GM12865 (cell line): Measurements from ENCODE around the gene NNMT.

Experiments
- DNase-seq: peaks from one replicate; pipeline ENCODE4 v3.0.0; 2010; ENCODE audit warnings: low read depth
- H3K4me3 ChIP-seq: 2 replicates; pipeline ENCODE4 v1.5.1; 2011; ENCODE audit warnings: mild to moderate bottlenecking, low read depth, low read length, control low read depth
- TF ChIP-seq, protein P1 (sequence below): IDR thresholded peaks from 2 replicates; pipeline ENCODE4 v1.5.1; 2011; ENCODE audit warnings: low read length, control low read depth, low read depth, inconsistent platforms; ENCODE audit not compliant: insufficient read depth; ENCODE audit errors: missing control alignments

The NNMT gene

GRCh38 chr11:114307524-114308203 is 11.5 kb downstream of the NNMT start:
- no peak for DNase-seq
- TF ChIP-seq, protein P1, sequence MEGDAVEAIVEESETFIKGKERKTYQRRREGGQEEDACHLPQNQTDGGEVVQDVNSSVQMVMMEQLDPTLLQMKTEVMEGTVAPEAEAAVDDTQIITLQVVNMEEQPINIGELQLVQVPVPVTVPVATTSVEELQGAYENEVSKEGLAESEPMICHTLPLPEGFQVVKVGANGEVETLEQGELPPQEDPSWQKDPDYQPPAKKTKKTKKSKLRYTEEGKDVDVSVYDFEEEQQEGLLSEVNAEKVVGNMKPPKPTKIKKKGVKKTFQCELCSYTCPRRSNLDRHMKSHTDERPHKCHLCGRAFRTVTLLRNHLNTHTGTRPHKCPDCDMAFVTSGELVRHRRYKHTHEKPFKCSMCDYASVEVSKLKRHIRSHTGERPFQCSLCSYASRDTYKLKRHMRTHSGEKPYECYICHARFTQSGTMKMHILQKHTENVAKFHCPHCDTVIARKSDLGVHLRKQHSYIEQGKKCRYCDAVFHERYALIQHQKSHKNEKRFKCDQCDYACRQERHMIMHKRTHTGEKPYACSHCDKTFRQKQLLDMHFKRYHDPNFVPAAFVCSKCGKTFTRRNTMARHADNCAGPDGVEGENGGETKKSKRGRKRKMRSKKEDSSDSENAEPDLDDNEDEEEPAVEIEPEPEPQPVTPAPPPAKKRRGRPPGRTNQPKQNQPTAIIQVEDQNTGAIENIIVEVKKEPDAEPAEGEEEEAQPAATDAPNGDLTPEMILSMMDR, result no peak
- H3K4me3 ChIP-seq, result no peak overlapping the region

DNA sequence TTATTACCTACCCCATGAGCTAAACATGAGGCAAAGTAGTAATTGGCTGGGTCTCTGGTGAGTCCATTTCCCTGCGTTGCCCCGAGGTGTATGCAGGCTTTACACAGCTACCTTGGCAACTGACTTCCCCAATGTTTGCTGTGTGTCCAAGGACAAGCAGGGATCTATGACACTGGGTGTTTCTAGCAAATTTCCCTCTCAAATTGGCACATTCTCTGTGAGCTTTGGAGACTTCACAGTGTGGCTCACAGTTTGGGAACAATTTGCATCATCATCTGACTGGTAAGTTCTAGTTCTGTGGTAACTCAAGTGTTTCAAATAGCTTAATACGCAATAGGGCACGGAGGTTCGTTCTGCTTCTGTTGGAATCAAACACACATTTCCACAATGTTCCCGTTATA is 12.5 kb downstream of the NNMT start:
- TF ChIP-seq, protein P1, result no peak
- no peak for DNase-seq
- H3K4me3 ChIP-seq, result no peak overlapping the region

DNA sequence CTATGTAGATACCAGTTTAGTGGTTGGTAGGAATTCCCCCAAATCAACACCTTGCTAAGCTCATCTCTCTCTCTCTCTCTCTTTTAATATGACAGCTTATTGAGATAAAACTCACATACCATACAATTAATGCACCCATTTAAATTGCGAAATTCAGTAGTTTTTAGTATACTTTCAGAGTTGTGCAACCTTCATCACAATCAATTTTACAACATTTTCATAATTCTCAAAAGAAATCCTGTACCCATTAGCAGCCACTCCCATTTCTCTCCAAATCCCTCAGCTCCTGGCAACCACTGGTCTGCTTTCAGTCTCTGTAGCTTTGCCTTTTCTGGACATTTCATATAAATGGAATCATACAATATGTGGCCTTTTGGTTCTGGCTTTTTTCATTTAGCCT is 13.3 kb downstream of the NNMT start:
- no peak for DNase-seq
- H3K4me3 ChIP-seq, result no peak overlapping the region
- TF ChIP-seq, protein P1, result no peak

DNA sequence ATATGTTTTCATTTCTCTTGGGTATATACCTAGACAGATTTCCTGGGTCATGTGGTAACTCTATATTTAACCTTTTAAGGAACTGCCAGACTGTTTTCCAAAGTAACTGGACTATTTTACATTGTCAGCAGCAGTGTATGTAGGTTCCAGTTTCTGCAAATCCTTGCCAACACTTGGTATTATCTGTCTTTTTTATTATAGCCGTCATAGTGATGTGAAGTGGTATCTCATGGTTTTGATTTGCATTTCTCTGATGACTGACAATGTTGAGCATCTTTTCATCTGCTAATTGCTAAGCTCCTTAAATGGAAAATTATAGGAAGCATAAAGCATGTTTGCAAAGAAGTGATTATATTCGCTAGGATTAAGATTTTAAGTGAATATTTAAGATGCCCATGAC is 13.9 kb downstream of the NNMT start:
- no peak for DNase-seq
- TF ChIP-seq, protein P1, result no peak
- no peak overlapping the region for H3K4me3 ChIP-seq

GRCh38 chr11:114311946-114312345 is 15.7 kb downstream of the NNMT start:
- no peak for DNase-seq
- H3K4me3 ChIP-seq, result no peak overlapping the region
- TF ChIP-seq, protein P1, result no peak

GRCh38 chr11:114314096-114314495 is 17.9 kb downstream of the NNMT start:
- no peak for DNase-seq
- TF ChIP-seq, protein P1, result no peak
- H3K4me3 ChIP-seq, result no peak overlapping the region

DNA sequence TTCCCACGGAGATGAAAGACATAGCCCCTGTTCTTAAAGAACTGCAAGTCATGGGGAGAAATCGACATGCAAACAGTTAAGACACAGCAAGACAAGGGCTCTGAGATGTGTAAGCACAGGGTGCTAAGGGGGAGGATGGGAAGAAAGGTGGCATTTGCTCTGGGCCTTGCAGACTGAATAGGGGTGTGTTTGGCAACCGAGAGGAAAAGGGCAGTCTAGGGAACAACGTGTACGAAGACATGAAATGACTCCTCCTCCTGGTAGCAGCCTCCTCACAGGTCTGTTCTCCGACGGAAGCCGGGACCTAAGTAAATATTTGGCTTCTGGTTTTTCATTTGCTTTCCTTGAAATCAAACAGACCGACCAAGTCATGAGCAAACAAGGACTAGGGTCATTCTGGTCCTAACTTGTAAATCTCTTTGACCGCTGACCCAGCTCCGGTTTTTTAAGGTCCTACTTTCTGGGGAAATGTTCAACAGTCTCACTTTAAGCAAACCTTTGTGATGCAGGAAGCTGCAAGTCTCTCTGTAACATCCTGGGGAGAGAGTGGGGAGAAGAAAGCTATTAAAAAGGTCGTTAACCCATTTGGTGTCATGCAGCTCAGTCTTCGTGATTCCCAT is 19.7 kb downstream of the NNMT start:
- TF ChIP-seq, protein P1, result no peak
- DNase-seq, result no peak
- H3K4me3 ChIP-seq, result no peak overlapping the region
